Measurements from ENCODE around the gene HLCS. TPM values are rescaled to one million over a fixed set of nuclear protein-coding genes. Genes with fewer than 3 reads are reported as not detected.
"Not testable (repeated sequence)": the region's sequence is repeated elsewhere in the genome, so short reads cannot be mapped to it uniquely, and the experiment has no call there.

HLCS gene
- total and polyA plus RNA-seq, 2 experiments from 2014 or later, result 10.6 to 30.4 TPM

DNA sequence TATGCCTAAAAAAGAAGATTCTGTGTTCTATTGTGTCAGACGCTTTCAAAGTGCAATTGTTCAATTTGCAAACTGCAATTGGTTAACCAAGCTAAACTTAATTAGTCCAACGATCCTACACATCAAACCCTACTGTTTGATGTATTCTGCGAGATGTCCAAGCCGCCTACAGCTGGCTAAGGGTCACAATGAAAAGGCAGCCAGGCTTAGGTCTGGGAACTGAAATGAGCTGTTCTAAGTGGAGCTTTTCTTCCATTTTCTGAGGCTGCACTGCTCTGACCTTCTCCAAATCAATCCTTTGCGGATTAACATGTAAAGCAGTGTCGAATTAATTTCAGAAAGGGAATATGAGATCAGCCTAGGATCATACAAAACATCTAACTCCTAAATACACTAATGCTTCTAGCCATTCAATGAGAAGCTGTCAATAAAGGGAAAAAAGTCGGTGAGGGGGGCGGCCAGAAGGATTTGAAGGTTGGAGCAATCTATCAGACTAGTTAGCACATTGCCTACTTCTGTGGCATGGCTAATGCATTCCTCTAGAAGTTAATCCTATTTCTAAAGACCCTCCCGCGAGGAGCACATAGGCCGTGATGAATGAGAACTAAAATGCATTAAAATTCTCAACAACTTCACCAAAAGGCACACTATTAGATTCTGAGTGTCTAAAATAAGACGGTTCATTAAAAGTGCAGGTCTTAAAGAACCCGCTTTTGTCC lies 148.6 kb downstream of the HLCS start:
- no peak overlapping the region for H2AFZ ChIP-seq
- H3K36me3 ChIP-seq (replicated peaks; ENCODE audit: insufficient read depth, low read depth), result no peaks in the 10 kb centered on the region
- no peaks in the 10 kb centered on the region for H3K9me3 ChIP-seq (ENCODE audit: low read depth)
- TF ChIP-seq, protein P1, sequence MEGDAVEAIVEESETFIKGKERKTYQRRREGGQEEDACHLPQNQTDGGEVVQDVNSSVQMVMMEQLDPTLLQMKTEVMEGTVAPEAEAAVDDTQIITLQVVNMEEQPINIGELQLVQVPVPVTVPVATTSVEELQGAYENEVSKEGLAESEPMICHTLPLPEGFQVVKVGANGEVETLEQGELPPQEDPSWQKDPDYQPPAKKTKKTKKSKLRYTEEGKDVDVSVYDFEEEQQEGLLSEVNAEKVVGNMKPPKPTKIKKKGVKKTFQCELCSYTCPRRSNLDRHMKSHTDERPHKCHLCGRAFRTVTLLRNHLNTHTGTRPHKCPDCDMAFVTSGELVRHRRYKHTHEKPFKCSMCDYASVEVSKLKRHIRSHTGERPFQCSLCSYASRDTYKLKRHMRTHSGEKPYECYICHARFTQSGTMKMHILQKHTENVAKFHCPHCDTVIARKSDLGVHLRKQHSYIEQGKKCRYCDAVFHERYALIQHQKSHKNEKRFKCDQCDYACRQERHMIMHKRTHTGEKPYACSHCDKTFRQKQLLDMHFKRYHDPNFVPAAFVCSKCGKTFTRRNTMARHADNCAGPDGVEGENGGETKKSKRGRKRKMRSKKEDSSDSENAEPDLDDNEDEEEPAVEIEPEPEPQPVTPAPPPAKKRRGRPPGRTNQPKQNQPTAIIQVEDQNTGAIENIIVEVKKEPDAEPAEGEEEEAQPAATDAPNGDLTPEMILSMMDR (IDR thresholded peaks at IDR 0.05; ENCODE audit: poor library complexity), result no peak
- no peak for TF ChIP-seq EZH2 (IDR thresholded peaks at IDR 0.05; ENCODE audit: borderline replicate concordance)
- TF ChIP-seq EZH2phosphoT487 (IDR thresholded peaks at IDR 0.05; ENCODE audit: low read depth, severe bottlenecking, unreplicated experiment), result no peak
- H3K4me2 ChIP-seq, result no peak overlapping the region
- no peaks in the 10 kb centered on the region for H3K79me2 ChIP-seq
- no peaks in the 10 kb centered on the region for H3K4me1 ChIP-seq (ENCODE audit: insufficient read depth)
- no peak for DNase-seq (ENCODE audit: low spot score)
- no peak overlapping the region for H3K4me3 ChIP-seq
- no peaks in the 10 kb centered on the region for H3K27me3 ChIP-seq
- 90% methylated on average over 13 of the region's 13 CpGs for WGBS (ENCODE audit: low lambda C conversion rate, missing lambda C conversion rate)
- no peaks in the 10 kb centered on the region for H3K9me2 ChIP-seq (replicated peaks; ENCODE audit: insufficient read depth)
- no peaks in the 10 kb centered on the region for H4K20me1 ChIP-seq (ENCODE audit: insufficient read depth, poor library complexity, severe bottlenecking)
- no peak overlapping the region for H3K27ac ChIP-seq

DNA sequence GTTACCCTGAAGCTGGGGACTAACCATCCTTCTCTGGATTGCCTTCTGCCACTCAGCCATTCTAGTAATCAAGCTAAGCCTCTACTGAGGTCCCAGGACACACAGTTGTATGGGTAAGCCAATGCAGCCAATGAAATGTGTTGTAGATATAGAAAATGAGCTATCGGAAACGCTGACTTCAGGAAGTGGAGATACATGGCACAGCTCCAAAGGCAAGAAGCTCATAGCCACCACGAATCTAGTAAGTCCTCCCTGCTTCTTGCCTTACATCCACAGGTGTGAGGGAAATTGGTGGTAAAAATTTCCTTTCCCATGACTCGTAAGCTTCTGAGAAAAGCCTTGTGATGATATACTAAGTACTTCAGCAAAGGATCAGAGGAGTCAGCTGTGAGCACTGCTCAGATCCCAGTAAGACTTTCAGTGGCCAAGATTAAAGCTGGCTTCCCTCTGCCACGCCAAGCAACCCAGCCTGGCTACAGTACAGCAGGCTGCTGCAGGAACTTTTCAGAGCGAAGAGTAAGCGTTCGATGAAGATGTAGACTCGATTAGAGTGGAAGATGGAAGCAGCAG lies 149.8 kb downstream of the HLCS start:
- WGBS (ENCODE audit: low lambda C conversion rate, missing lambda C conversion rate), result 90% methylated on average over 9 of the region's 9 CpGs

DNA sequence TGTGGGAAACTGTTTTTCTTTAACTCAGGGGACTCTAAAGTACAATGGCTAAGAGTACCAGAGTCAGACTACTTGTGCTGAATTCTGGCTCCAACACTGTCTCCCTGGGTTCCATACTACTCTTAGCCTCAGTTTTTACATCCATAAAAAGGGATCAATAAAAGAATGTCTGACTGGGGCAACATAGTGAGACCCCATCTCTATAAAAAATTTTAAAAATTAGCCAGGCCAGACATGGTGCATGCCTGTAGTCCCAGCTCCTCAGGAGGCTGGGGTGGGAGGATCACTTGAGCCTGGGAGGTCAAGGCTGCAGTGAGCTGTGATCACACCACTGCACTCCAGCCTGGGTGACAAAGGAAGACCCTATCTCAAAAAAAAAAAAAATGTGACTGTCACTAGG lies 150.4 kb downstream of the HLCS start:
- H3K9me2 ChIP-seq (replicated peaks; ENCODE audit: insufficient read depth); H3K9me3 ChIP-seq (ENCODE audit: low read depth); H2AFZ ChIP-seq; H3K4me3 ChIP-seq; H3K4me1 ChIP-seq (ENCODE audit: insufficient read depth); H3K27me3 ChIP-seq; H3K27ac ChIP-seq; DNase-seq (ENCODE audit: low spot score); H3K79me2 ChIP-seq; H3K4me2 ChIP-seq; H4K20me1 ChIP-seq (ENCODE audit: insufficient read depth, poor library complexity, severe bottlenecking); H3K36me3 ChIP-seq (replicated peaks; ENCODE audit: insufficient read depth, low read depth): not testable (repeated sequence)

More for the DNA sequence above, 149.8 kb downstream of the HLCS start:
- no peak for TF ChIP-seq EZH2phosphoT487 (IDR thresholded peaks at IDR 0.05; ENCODE audit: low read depth, severe bottlenecking, unreplicated experiment)
- TF ChIP-seq EZH2 (IDR thresholded peaks at IDR 0.05; ENCODE audit: borderline replicate concordance), result no peak
- TF ChIP-seq, protein P1 (IDR thresholded peaks at IDR 0.05; ENCODE audit: poor library complexity), result no peak
- H3K36me3 ChIP-seq (replicated peaks; ENCODE audit: insufficient read depth, low read depth), result no peaks in the 10 kb centered on the region
- H2AFZ ChIP-seq, result no peak overlapping the region
- DNase-seq (ENCODE audit: low spot score), result no peak
- no peak overlapping the region for H3K4me2 ChIP-seq
- no peak overlapping the region for H3K4me3 ChIP-seq
- H3K79me2 ChIP-seq, result no peaks in the 10 kb centered on the region
- H3K27ac ChIP-seq, result no peak overlapping the region
- H3K27me3 ChIP-seq, result no peaks in the 10 kb centered on the region
- H3K9me3 ChIP-seq (ENCODE audit: low read depth), result no peaks in the 10 kb centered on the region
- no peaks in the 10 kb centered on the region for H4K20me1 ChIP-seq (ENCODE audit: insufficient read depth, poor library complexity, severe bottlenecking)
- no peaks in the 10 kb centered on the region for H3K4me1 ChIP-seq (ENCODE audit: insufficient read depth)
- no peaks in the 10 kb centered on the region for H3K9me2 ChIP-seq (replicated peaks; ENCODE audit: insufficient read depth)

DNA sequence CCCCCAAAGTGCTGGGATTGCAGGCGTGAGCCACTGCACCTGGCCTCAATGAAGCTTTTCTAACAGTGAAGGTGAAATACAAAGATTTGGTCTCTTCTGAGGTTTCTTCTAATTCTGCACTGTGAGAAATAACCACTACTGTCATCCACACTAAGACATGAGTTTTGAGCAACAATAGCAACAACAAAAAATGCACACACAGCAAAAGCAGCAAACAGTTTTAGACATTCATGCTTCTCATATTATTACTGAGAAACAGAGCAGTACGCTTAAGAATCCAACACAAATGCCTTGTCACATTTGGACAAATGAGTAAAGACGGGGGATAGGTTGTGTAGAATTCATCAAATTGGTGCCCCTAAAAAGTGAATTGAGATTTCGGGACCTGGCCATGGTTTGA lies 151.2 kb downstream of the HLCS start:
- DNase-seq (ENCODE audit: low spot score), result no peak
- WGBS (ENCODE audit: low lambda C conversion rate, missing lambda C conversion rate), result 93% methylated on average over 4 of the region's 4 CpGs
- Histone ChIP-seq H3K27me3 (no peaks in the 10 kb centered on the region), H3K4me2 (no peak overlapping the region), H3K9me2 (replicated peaks; ENCODE audit: insufficient read depth) (no peaks in the 10 kb centered on the region), H3K36me3 (replicated peaks; ENCODE audit: insufficient read depth, low read depth) (no peaks in the 10 kb centered on the region), H3K4me1 (ENCODE audit: insufficient read depth) (no peaks in the 10 kb centered on the region), H3K4me3 (no peak overlapping the region), H3K9me3 (ENCODE audit: low read depth) (no peaks in the 10 kb centered on the region), H3K27ac (no peak overlapping the region), H3K79me2 (no peaks in the 10 kb centered on the region), H2AFZ (no peak overlapping the region), H4K20me1 (ENCODE audit: insufficient read depth, poor library complexity, severe bottlenecking) (no peaks in the 10 kb centered on the region)
- TF ChIP-seq EZH2phosphoT487 (IDR thresholded peaks at IDR 0.05; ENCODE audit: low read depth, severe bottlenecking, unreplicated experiment) (no peak), EZH2 (IDR thresholded peaks at IDR 0.05; ENCODE audit: borderline replicate concordance) (no peak)
- TF ChIP-seq, protein P1 (IDR thresholded peaks at IDR 0.05; ENCODE audit: poor library complexity), result no peak
